ENCODE measurements around the gene ZBTB12.
"Not testable (repeated sequence)": the region's sequence is repeated elsewhere in the genome, so short reads cannot be mapped to it uniquely, and the experiment has no call there.

The ZBTB12 gene

GRCh38 chr6:31920811-31921210, 18.9 kb upstream of the ZBTB12 start:
- DNase-seq (ENCODE audit: low spot score), result no peak

- DNase-seq (ENCODE audit: low spot score), result no peak
Observed at GRCh38 chr6:31919624-31920303, 17.9 kb upstream of the ZBTB12 start.

- DNase-seq (ENCODE audit: low spot score), result no peak
Observed at GRCh38 chr6:31918069-31918720, 16.3 kb upstream of the ZBTB12 start.

GRCh38 chr6:31915756-31916155, 13.9 kb upstream of the ZBTB12 start:
- DNase-seq (ENCODE audit: low spot score), result no peak

- no peak for DNase-seq (ENCODE audit: low spot score)
Observed at GRCh38 chr6:31915351-31915750, 13.5 kb upstream of the ZBTB12 start.

GRCh38 chr6:31911826-31912585, 10.1 kb upstream of the ZBTB12 start:
- DNase-seq (ENCODE audit: low spot score), result no peak

GRCh38 chr6:31909298-31909697, 7.4 kb upstream of the ZBTB12 start:
- DNase-seq (ENCODE audit: low spot score), result not testable (repeated sequence)

GRCh38 chr6:31908791-31909190, 6.9 kb upstream of the ZBTB12 start:
- DNase-seq (ENCODE audit: low spot score), result no peak

- DNase-seq (ENCODE audit: low spot score), result not testable (repeated sequence)
Observed at GRCh38 chr6:31908255-31908654, 6.4 kb upstream of the ZBTB12 start.

- no peak for DNase-seq (ENCODE audit: low spot score)
Observed at GRCh38 chr6:31907158-31907813, 5.4 kb upstream of the ZBTB12 start.

GRCh38 chr6:31906727-31907126, 4.8 kb upstream of the ZBTB12 start:
- DNase-seq (ENCODE audit: low spot score), result not testable (repeated sequence)

GRCh38 chr6:31906122-31906521, 4.2 kb upstream of the ZBTB12 start:
- DNase-seq (ENCODE audit: low spot score), result no peak

GRCh38 chr6:31905041-31905440, 3.2 kb upstream of the ZBTB12 start:
- DNase-seq (ENCODE audit: low spot score), result no peak

- no peak for DNase-seq (ENCODE audit: low spot score)
Observed at GRCh38 chr6:31903957-31904356, 2.1 kb upstream of the ZBTB12 start.

- DNase-seq (ENCODE audit: low spot score), result peak; percentile 64
Observed at GRCh38 chr6:31901415-31901952, 402 bp downstream of the ZBTB12 start.

- no peak for DNase-seq (ENCODE audit: low spot score)
Observed at GRCh38 chr6:31900917-31901414, 920 bp downstream of the ZBTB12 start.

GRCh38 chr6:31899882-31900722, 1.8 kb downstream of the ZBTB12 start:
- no peak for DNase-seq (ENCODE audit: low spot score)

GRCh38 chr6:31899215-31899614, 2.7 kb downstream of the ZBTB12 start:
- no peak for DNase-seq (ENCODE audit: low spot score)

- peak; percentile 71 for DNase-seq (ENCODE audit: low spot score)
Observed at GRCh38 chr6:31898383-31899011, 3.4 kb downstream of the ZBTB12 start.

GRCh38 chr6:31897612-31898382, 4.1 kb downstream of the ZBTB12 start, which contains the start of gene EHMT2:
Gene EHMT2, minus strand, starts transcription at chr6:31897698. Its CDS starts 21 bp downstream, at chr6:31897677.
- peak; percentile 92 for DNase-seq (ENCODE audit: low spot score)

Data from putamen (tissue), 1 donor.